ENCODE results near the gene C15orf40. TPM values are rescaled to one million over a fixed set of nuclear protein-coding genes. Genes with fewer than 3 reads are reported as not detected.

Gene C15orf40
- total and polyA plus RNA-seq, 3 donors from 2014 or later: 22.8 to 55.2 (median 24.7) TPM

DNA sequence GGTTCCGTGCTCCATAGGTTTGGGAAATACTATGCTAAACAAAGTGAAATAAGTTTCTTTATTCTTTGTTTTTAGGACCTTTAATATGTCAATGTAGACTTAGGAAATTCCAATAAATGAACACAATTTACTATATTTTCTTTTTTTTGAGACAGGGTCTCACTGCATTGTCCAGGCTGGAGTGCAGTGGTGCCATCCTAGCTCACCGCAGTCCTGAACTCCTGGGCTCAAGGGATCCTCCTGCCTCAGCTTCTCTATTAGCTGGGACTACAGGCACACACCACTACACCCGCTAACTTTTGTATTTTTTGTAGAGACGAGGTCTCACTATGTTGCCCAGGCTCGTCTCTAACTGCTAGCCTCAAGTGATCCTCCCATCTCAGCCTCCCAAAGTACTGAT, 46.5 kb downstream of the C15orf40 start:
- H3K9me3 ChIP-seq: no peaks in the 10 kb centered on the region
- H3K27me3 ChIP-seq: no peaks in the 10 kb centered on the region
- WGBS, 2 donors: 97 to 98% methylated on average over 5 of the region's 5 CpGs
- DNase-seq: no peak
- no peaks in the 10 kb centered on the region for H3K4me1 ChIP-seq
- TF ChIP-seq POLR2A (IDR thresholded peaks at IDR 0.05): no peak
- TF ChIP-seq, protein P1, sequence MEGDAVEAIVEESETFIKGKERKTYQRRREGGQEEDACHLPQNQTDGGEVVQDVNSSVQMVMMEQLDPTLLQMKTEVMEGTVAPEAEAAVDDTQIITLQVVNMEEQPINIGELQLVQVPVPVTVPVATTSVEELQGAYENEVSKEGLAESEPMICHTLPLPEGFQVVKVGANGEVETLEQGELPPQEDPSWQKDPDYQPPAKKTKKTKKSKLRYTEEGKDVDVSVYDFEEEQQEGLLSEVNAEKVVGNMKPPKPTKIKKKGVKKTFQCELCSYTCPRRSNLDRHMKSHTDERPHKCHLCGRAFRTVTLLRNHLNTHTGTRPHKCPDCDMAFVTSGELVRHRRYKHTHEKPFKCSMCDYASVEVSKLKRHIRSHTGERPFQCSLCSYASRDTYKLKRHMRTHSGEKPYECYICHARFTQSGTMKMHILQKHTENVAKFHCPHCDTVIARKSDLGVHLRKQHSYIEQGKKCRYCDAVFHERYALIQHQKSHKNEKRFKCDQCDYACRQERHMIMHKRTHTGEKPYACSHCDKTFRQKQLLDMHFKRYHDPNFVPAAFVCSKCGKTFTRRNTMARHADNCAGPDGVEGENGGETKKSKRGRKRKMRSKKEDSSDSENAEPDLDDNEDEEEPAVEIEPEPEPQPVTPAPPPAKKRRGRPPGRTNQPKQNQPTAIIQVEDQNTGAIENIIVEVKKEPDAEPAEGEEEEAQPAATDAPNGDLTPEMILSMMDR (IDR thresholded peaks at IDR 0.05): no peak
- no peak overlapping the region for H3K27ac ChIP-seq
- intact Hi-C loops (cut with DNase I; ENCODE audit: low total_unique reads): no loop called here
- H3K4me3 ChIP-seq: no peak overlapping the region
- no peaks in the 10 kb centered on the region for H3K36me3 ChIP-seq (ENCODE audit: low read depth, missing control alignments)

DNA sequence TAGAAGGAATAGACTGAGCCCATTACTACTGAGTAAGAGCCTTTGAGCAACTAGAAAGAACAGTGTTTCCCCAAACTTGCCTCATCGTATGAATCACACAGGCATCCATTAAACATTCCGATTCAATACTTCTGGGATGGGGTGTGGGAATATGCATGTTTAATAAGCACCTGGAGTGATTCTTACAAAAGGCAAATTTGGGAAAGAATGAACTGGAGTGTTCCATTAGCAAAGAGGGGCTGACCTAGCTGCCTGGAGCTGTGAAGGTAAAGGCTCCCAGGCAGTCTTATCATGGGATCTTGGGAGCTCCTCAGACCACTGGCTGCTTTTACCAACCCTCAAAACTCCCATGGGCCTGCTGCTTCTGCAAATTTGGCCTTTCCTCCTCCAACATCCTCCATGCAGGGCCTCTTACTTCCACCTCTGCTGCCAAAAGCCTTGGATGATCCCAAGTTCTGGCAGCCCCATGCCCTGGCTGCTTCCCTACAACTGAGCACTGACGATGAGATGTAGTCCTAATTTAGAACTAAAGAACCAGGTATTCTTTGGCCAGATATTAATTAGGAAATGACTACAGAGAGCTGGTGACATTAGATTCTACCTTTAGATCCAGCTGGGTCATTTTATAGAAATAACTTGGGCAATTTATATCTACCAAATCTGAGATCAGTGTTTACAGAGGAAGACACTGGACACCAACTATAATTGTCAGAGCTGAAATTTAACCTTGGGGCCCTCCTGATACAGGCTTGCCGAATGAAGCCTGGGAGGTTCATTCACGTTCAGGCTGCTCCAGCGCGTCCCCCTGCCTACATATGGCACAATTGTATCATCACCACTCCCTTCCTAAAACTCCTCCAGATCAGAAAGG, 47.7 kb downstream of the C15orf40 start:
- no peaks in the 10 kb centered on the region for H3K36me3 ChIP-seq (ENCODE audit: low read depth, missing control alignments)
- 81 to 82% methylated on average over 7 of the region's 7 CpGs for WGBS, 2 donors
- H3K9me3 ChIP-seq: no peaks in the 10 kb centered on the region
- no peak overlapping the region for H3K4me3 ChIP-seq
- TF ChIP-seq, protein P1 (IDR thresholded peaks at IDR 0.05): no peak
- no peak for TF ChIP-seq POLR2A (IDR thresholded peaks at IDR 0.05)
- DNase-seq: no peak
- no peaks in the 10 kb centered on the region for H3K4me1 ChIP-seq
- intact Hi-C loops (cut with DNase I; ENCODE audit: low total_unique reads): no loop called here
- H3K27ac ChIP-seq: no peak overlapping the region
- H3K27me3 ChIP-seq: no peaks in the 10 kb centered on the region

- Histone ChIP-seq H3K4me1 (no peaks in the 10 kb centered on the region), H3K27ac (no peak overlapping the region), H3K9me3 (no peaks in the 10 kb centered on the region), H3K36me3 (ENCODE audit: low read depth, missing control alignments) (no peaks in the 10 kb centered on the region), H3K27me3 (no peaks in the 10 kb centered on the region), H3K4me3 (no peak overlapping the region)
- no peak for DNase-seq
- WGBS, 2 donors: 89 to 94% methylated on average over 3 of the region's 3 CpGs
- intact Hi-C loops (cut with DNase I; ENCODE audit: low total_unique reads): no loop called here
- TF ChIP-seq, protein P1 (IDR thresholded peaks at IDR 0.05): no peak
- TF ChIP-seq POLR2A (IDR thresholded peaks at IDR 0.05): no peak
These were observed 50.7 kb downstream of the C15orf40 start for GRCh38 chr15:82960766-82961165.

GRCh38 chr15:82959423-82959822, 52.0 kb downstream of the C15orf40 start:
- intact Hi-C loops (cut with DNase I; ENCODE audit: low total_unique reads): no loop called here
- no peaks in the 10 kb centered on the region for H3K27me3 ChIP-seq
- no peaks in the 10 kb centered on the region for H3K9me3 ChIP-seq
- no peak overlapping the region for H3K27ac ChIP-seq
- DNase-seq: no peak
- 93 to 96% methylated on average over 5 of the region's 5 CpGs for WGBS, 2 donors
- H3K4me3 ChIP-seq: no peak overlapping the region
- no peaks in the 10 kb centered on the region for H3K4me1 ChIP-seq
- TF ChIP-seq POLR2A (IDR thresholded peaks at IDR 0.05): no peak
- TF ChIP-seq, protein P1 (IDR thresholded peaks at IDR 0.05): no peak
- H3K36me3 ChIP-seq (ENCODE audit: low read depth, missing control alignments): no peaks in the 10 kb centered on the region

DNA sequence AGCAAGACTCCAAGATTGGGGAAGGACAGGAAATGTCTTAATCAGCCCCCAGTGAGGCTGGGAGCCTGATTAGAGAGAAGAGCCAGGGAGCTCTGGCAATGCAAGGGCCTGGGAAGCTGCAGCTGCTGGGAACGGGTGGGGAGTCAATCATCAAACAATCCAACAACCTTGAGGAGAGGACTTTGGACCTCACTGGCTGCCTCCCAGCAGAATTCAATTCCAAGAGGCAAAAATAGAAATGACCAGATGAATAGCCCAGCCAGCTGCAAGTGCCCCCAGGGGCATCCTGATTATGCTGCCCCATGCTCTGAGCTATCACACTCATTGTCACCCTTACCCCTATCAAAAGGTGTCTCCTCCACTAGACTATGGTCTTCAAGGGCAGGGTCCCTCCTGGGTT, 52.8 kb downstream of the C15orf40 start:
- no peak for DNase-seq
- Histone ChIP-seq H3K9me3 (no peaks in the 10 kb centered on the region), H3K4me3 (no peak overlapping the region), H3K4me1 (no peaks in the 10 kb centered on the region), H3K27ac (no peak overlapping the region), H3K27me3 (no peaks in the 10 kb centered on the region), H3K36me3 (ENCODE audit: low read depth, missing control alignments) (no peaks in the 10 kb centered on the region)
- intact Hi-C loops (cut with DNase I; ENCODE audit: low total_unique reads): no loop called here
- TF ChIP-seq, protein P1 (IDR thresholded peaks at IDR 0.05): no peak
- TF ChIP-seq POLR2A (IDR thresholded peaks at IDR 0.05): no peak
- 86 to 89% methylated on average over 1 of the region's 1 CpG for WGBS, 2 donors

Measured in testis (tissue), 3 donors.